Transverse colon (tissue), 4 donors: ENCODE measurements around the gene PAOX. TPM values are rescaled to one million over a fixed set of nuclear protein-coding genes. Genes with fewer than 3 reads are reported as not detected.

ENCODE experiments used
- DNase-seq: peaks from one replicate; pipeline ENCODE4 v3.0.0-alpha.2; 2019
- H3K27ac ChIP-seq, 4 donors: fragments of 200-600 bp; sonication (generic); 2 replicates each; pipeline ENCODE4 v1.5.1; 2016 to 2018; ENCODE audit warnings: inconsistent platforms in 4 of 4
- H3K27me3 ChIP-seq: fragments of 200-600 bp; sonication (generic); 2 replicates; pipeline ENCODE4 v1.5.1; 2017; ENCODE audit warnings: inconsistent platforms
- H3K36me3 ChIP-seq, 4 donors: fragments of 200-600 bp; sonication (generic); 2 replicates each; pipeline ENCODE4 v1.5.1; 2017 to 2019; ENCODE audit warnings: inconsistent platforms in 4 of 4
- H3K4me1 ChIP-seq, 4 donors: fragments of 200-600 bp; sonication (generic); 2 replicates each; pipeline ENCODE4 v1.5.1; 2017 to 2020; ENCODE audit warnings: inconsistent platforms in 4 of 4
- H3K4me3 ChIP-seq, 4 donors: fragments of 200-600 bp; sonication (generic); 1 replicate in 1 of 4; 2 replicates in 3 of 4; pipeline versions ENCODE4 v1.5.1 to v1.6.1; 2017 to 2019; ENCODE audit warnings: inconsistent platforms in 4 of 4
- H3K9me3 ChIP-seq, 2 donors: fragments of 200-600 bp; sonication (generic); 2 replicates each; pipeline ENCODE4 v1.5.1; 2017 to 2019; ENCODE audit warnings: inconsistent platforms in 2 of 2
- EP300 ChIP-seq: sonication (generic); formaldehyde crosslinking; IDR thresholded peaks from one replicate; pipeline ENCODE4 v1.6.1; 2017; ENCODE audit warnings: antibody characterized with exemption, low read depth
- POLR2A ChIP-seq: fragments of 450-650 bp; IDR thresholded peaks from one replicate; pipeline ENCODE4 v1.6.1; 2016; ENCODE audit warnings: antibody characterized with exemption, mild to moderate bottlenecking, moderate library complexity
- POLR2AphosphoS5 ChIP-seq, 3 donors: sonication (generic); formaldehyde crosslinking; IDR thresholded peaks; one replicate each; pipeline ENCODE4 v1.6.1; 2016; ENCODE audit warnings: antibody characterized with exemption in 3 of 3
- WGBS, 2 donors: methylation state at CpG; one replicate each; pipeline ENCODE4 v1.1.5; 2018; ENCODE audit warnings: low coverage in 1 of 2; 5-methylcytosine and 5-hydroxymethylcytosine counted together
- in situ Hi-C, 4 donors: fragments of 200-750 bp; cut with MboI; loops; one replicate each; pipeline versions ENCODE4 v1.15.0 to v1.15.1; 2017; ENCODE audit warnings: low sequenced_read_pairs in 3 of 4, low pct_ligation_motif_present in 1 of 4, low pct_unique_long_range_greater_than_20kb in 1 of 4
- intact Hi-C: fragments of 100-400 bp; cut with DNase I; formaldehyde crosslinking; loops from one replicate; pipeline ENCODE4 v1.15.1; 2023; ENCODE audit warnings: low total_unique reads
- total RNA-seq, 4 donors: library from RNA; depleted of rRNA; stranded (reverse); fragments of >200 nt; gene quantifications; one replicate each; pipeline ENCODE4 v1.1.0, GENCODE V29; 2016
- TF ChIP-seq, protein P1 (sequence below), 5 experiments: fragments of 200-600 bp in 3 of 5; fragments of 450-650 bp in 2 of 5; sonication (generic) in 3 of 5; IDR thresholded peaks; 1 replicate in 2 of 5; 2 replicates in 3 of 5; pipeline ENCODE4 v1.5.1; 2016 to 2017; ENCODE audit warnings: antibody characterized with exemption in 5 of 5, inconsistent platforms in 3 of 5, mild to moderate bottlenecking in 2 of 5, moderate library complexity in 1 of 5

PAOX gene
- total RNA-seq, 4 donors from 2014 or later, result 11.3 to 32.4 (median 17.1) TPM

DNA sequence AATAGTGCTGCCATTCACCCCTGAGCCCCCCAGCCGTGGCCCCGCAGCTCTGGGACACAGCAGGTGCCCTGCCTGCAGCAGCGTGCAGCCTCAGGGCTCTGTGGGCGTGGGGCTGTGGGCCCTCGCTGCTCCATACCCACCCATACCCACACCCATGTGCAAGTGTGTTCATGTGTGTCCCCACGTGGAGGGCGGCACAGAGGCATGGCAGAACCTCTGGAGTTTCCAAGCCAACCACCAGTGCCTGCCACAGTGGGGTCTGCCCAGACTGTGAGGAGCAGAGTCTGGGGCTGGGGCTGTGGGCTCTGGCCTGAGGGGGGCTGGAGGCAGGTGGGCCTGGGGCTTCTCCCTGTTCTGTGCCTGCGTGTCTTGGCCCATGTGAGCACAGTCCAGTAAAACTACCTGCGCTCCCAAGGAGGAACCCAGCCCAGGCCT lies 29.5 kb upstream of the PAOX start:
- H3K9me3 ChIP-seq, result no peaks in the 10 kb centered on the region
- in situ Hi-C loops, result no loop called here
- WGBS, 2 donors, result 61% methylated on average over 7 of the region's 9 CpGs; no CpG with 5 or more reads in 1 of the 2 donors
- H3K27me3 ChIP-seq, result peaks cover 31% of the 10 kb centered on the region
- H3K4me1 ChIP-seq, result peaks cover 5 to 18% (median 11%) of the 10 kb centered on the region in 4 donors
- no peak overlapping the region for H3K27ac ChIP-seq
- intact Hi-C loops, result no loop called here
- TF ChIP-seq EP300 (no peak), POLR2A (no peak), POLR2AphosphoS5 (IDR thresholded peaks at IDR 0.05) (no peak)
- TF ChIP-seq, protein P1, sequence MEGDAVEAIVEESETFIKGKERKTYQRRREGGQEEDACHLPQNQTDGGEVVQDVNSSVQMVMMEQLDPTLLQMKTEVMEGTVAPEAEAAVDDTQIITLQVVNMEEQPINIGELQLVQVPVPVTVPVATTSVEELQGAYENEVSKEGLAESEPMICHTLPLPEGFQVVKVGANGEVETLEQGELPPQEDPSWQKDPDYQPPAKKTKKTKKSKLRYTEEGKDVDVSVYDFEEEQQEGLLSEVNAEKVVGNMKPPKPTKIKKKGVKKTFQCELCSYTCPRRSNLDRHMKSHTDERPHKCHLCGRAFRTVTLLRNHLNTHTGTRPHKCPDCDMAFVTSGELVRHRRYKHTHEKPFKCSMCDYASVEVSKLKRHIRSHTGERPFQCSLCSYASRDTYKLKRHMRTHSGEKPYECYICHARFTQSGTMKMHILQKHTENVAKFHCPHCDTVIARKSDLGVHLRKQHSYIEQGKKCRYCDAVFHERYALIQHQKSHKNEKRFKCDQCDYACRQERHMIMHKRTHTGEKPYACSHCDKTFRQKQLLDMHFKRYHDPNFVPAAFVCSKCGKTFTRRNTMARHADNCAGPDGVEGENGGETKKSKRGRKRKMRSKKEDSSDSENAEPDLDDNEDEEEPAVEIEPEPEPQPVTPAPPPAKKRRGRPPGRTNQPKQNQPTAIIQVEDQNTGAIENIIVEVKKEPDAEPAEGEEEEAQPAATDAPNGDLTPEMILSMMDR (IDR thresholded peaks at IDR 0.05), result no peak
- no peak for DNase-seq
- no peaks in the 10 kb centered on the region for H3K36me3 ChIP-seq
- H3K4me3 ChIP-seq, result no peak overlapping the region

DNA sequence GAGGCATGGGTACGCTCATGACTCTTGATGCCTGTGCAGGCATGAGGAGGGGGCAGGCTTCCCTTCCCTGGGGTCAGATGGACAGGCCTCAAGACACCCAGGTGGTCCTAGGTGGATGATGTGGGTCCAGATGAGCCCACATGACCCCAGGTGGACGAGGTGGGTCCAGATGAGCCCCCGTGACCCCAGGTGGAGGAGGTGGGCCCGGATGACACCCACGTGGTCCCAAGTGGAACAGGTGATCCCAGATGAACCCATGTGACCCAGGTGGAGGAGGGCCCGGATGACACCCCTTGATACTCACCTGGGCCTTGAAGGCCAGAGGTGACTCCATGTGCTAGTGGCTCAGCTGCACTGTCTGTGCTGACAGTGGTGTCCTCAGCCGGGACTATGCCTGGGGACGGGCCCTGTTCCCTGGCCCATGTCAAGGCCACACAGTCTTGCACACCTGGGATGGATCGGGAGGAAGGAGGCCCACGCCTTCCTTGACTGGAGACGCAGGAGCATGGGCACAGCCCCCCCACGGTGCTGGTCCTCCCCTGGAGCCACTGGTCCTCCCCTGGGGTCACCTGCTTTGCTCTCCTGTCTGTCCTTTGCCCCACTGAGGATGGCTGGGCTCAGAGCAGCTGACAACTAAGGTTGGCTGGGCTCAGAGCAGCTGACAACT lies 28.6 kb upstream of the PAOX start:
- in situ Hi-C loops (no loop called here), intact Hi-C loops (no loop called here)
- DNase-seq, result no peak
- H3K4me3 ChIP-seq, result no peak overlapping the region
- H3K27ac ChIP-seq, result no peak overlapping the region
- TF ChIP-seq POLR2AphosphoS5 (IDR thresholded peaks at IDR 0.05), result no peak
- 79% methylated on average over 12 of the region's 12 CpGs; no CpG with 5 or more reads in 1 of the 2 donors for WGBS, 2 donors
- peaks cover 24% of the 10 kb centered on the region for H3K27me3 ChIP-seq
- H3K4me1 ChIP-seq, result peaks cover 5 to 18% (median 11%) of the 10 kb centered on the region in 4 donors
- no peaks in the 10 kb centered on the region for H3K36me3 ChIP-seq
- H3K9me3 ChIP-seq, result no peaks in the 10 kb centered on the region

DNA sequence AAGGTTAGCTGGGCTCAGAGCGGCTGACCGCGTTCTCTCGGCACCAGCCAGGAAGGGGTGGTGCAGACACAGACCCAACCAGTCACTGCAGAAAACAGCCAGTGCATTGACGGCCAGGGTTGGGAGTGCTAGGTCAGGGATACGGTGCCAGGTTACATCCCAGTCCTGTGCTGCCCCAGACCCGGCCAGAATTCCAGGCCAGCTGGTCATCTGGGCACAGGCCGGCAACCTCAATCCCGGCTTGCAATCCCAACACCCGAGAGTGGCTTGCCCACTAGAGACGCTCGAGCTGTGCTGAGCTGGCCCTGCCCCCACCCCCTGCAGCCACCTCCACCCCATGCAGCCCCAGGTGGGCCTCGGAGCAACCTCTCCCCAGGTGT lies 28.1 kb upstream of the PAOX start:
- no peak overlapping the region for H3K27ac ChIP-seq
- H3K9me3 ChIP-seq, result no peaks in the 10 kb centered on the region
- H3K4me1 ChIP-seq, result peaks cover 5 to 18% (median 11%) of the 10 kb centered on the region in 4 donors
- peaks cover 23% of the 10 kb centered on the region for H3K27me3 ChIP-seq
- WGBS, 2 donors, result 53% methylated on average over 11 of the region's 13 CpGs; no CpG with 5 or more reads in 1 of the 2 donors
- TF ChIP-seq, protein P1 (IDR thresholded peaks at IDR 0.05), result no peak
- no peak for TF ChIP-seq EP300
- no peak for TF ChIP-seq POLR2A
- no peak for TF ChIP-seq POLR2AphosphoS5 (IDR thresholded peaks at IDR 0.05)
- no peaks in the 10 kb centered on the region for H3K36me3 ChIP-seq
- H3K4me3 ChIP-seq, result no peak overlapping the region
- in situ Hi-C loops, result no loop called here
- intact Hi-C loops, result no loop called here
- no peak for DNase-seq

DNA sequence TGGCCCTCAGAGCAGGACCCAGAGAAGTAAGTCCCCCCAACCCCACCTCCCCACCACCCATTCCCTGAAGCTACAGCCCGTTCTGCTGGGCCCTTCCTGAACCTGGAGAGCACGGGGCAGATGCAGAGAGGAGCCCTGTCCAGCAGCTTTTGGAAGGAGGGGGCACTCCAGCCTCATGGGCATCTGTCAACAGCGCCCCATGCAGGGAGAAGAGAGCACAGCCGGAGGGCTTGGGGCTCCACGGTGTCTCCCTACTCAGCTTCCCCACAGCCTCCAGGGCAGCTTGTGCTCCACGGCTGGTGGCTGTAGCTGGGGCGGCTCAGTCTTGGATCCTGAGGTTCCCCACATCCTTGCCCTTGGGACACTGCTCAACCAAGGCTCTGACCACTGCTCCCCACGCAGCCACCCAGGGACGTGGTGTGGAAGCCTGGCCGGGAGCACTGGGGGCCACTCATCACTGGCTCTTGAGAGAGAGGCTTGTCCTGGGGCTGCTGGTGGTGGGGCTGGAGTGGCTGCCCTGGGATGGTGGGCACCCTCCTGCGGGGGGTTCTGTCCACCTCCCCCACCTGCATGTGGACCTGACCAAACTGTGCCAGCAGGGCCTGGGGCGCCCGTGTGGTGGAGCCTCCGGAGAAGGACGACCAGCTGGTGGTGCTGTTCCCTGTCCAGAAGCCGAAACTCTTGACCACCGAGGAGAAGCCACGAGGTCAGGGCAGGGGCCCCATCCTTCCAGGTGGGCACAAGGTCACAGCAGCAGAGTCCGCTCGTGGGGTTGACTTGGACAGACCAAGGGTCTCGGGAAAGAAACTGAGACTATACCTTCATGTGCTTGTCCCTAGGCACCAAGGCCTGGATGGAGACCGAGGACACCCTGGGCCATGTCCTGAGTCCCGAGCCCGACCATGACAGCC lies 27.4 kb upstream of the PAOX start:
- Histone ChIP-seq H3K27ac (no peak overlapping the region), H3K9me3 (no peaks in the 10 kb centered on the region), H3K27me3 (peaks cover 16% of the 10 kb centered on the region), H3K4me3 (no peak overlapping the region), H3K36me3 (no peaks in the 10 kb centered on the region), H3K4me1 (peaks cover 6 to 19% (median 14%) of the 10 kb centered on the region in 4 donors)
- TF ChIP-seq POLR2AphosphoS5 (IDR thresholded peaks at IDR 0.05), result no peak
- no peak for TF ChIP-seq POLR2A
- TF ChIP-seq, protein P1 (IDR thresholded peaks at IDR 0.05), result no peak
- TF ChIP-seq EP300, result no peak
- DNase-seq, result no peak
- 73% methylated on average over 24 of the region's 24 CpGs; no CpG with 5 or more reads in 1 of the 2 donors for WGBS, 2 donors
- in situ Hi-C loops, result no loop called here
- intact Hi-C loops, result no loop called here
